Stimulated activated CD4-positive, alpha-beta T cell treated with anti-CD3 and anti-CD28 coated beads, Interleukin-1b, Interleukin-23, amount 100 ng/mL, for 24 hours (primary cell): ENCODE measurements around the gene CDC20.
"Not testable (repeated sequence)": the region's sequence is repeated elsewhere in the genome, so short reads cannot be mapped to it uniquely, and the experiment has no call there.

ENCODE experiments used
- DNase-seq, 4 experiments: peaks; one replicate each; pipeline ENCODE4 v3.0.0-alpha.2; 2020; ENCODE audit warnings: low read depth in 4 of 4, low spot score in 1 of 4

CDC20 gene

DNA sequence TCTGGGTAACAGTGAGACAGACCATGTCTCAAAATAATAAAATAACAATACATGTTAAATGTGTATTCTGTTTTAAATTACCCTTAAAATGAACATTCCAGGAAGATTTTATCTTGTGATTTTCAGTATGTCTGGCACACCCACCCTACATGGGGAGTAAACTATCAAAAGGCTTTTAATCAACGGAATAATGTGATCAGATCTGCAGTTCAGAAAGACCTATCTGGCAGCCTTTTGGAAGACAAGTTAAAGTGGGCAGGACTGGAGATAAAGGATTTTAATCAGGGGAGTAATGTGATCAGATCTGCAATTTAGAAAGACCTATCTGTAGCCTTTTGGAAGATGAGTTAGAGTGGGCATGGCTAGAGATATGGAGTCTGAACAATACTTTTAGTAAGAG, 20.7 kb downstream of the CDC20 start:
- DNase-seq = no peak

DNA sequence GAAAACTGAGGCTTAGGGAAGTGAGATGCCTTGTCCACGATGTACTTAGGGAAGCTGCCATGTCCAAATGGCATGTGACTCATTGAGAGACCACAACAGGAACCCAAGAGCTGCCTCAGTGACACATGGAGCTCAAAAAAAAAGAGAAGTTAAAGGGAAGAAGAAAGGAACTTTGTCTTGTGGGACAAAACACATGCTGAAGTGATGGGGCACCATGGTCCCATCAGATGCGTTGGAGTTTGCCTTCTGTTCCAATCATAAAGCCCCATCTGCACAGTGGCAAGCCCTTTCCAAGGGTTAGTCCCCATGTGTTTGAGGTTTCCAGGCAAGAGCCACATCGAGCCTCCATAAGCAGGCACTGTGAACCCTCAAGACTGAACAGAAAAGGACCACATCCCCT, 22.8 kb downstream of the CDC20 start:
- DNase-seq = no peak

DNA sequence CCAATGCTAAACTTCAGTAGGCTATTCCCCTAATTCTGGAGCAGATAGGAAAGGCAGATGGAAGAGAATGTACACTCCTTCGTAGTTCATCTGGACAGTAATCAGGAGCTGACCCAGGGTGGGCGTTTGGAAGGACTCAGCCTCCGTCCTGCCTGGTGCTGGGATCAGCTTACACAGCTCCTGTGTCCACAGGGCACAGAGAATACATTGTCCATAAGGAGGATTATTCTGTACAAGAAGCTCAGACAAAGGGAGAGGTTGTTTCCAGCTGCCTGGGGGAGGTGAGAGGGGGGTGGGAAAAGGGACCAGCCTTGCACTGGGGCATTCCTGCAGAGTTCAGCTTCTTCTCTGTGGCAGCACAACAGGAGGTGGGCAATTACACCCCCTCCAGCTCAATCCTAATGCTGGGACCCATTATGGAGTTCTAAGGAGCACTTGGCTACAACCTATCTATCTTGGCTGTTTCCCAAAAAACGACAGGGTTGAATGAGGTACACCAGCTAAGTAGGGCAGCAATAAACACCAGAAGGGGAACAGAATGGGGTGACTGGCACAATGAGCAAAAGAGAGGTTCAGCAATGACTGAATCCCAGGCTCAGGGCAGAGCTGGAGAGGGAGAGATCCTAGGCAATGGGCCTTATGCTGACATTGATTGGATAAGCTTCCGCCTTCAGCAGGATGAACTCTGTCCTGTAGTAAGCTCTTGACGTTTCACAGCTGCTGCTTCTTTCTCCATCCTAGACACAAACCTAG, 23.4 kb downstream of the CDC20 start:
- DNase-seq = no peak

DNA sequence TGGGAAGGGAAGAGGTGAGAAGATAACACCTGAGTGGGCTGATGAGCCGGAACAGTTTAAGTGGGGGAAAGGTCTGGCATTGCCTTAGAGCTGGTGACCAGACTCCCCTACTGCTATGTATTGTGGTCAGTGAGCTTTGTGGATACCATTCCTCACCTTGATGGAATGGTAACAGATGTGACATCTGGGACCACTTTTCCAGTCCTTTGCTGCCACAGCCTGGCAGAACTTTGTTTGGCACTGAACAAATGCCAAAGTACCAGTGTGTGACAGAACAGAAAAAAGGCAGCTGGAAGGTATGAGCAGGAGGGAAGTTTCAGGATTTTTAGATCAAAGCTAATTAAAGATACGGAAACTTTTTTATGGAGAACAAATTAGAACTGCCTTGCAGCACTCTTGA, 24.7 kb downstream of the CDC20 start:
- no peak for DNase-seq

DNA sequence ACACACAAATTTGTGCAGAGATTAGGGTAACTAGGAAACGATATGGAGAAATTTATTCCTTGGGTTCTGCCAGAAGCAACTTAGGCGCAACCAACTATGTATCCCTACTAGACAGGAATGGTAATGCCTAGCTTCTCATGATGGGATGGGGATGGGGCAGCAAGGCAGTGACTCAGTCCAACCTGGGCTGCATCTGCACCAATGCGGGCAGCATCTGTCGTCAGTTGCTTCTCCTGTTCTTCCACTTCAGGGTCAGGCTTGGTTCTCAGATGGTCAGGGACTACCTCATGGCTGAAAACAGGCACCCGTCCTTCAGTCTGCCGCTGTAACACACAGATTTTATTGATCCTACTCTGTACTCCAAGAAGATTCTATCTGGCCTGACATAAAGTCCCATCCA, 27.9 kb downstream of the CDC20 start:
- no peak for DNase-seq

DNA sequence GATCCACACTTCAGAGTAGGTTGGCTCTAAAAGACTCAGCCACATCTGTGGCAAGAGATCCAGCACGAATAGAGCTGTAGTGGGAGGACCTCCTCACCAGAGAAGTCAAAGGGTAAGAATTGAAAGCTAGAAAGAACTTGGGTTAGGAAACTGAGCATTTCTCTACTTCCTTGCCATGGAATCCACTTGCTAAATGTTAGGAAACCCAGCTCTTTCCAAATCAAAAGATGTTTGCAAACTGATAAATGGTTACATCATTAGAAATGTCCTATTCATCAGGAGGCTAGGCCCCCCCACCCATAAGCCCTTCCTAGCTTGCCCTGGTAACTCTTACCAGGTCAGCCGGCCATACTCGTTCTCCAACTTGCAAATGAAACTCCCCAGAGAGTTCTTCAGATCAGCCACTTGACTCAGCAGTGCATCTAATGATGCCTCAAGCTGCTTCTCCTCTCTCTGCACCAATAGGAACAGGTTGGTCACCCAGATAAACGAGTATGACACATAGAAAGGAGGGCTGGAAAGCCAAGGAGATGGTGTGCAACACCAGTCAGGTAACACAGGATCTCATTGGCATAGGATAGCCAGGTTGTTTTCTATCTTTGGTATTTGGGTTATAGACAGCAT, 29.3 kb downstream of the CDC20 start:
- no peak for DNase-seq

DNA sequence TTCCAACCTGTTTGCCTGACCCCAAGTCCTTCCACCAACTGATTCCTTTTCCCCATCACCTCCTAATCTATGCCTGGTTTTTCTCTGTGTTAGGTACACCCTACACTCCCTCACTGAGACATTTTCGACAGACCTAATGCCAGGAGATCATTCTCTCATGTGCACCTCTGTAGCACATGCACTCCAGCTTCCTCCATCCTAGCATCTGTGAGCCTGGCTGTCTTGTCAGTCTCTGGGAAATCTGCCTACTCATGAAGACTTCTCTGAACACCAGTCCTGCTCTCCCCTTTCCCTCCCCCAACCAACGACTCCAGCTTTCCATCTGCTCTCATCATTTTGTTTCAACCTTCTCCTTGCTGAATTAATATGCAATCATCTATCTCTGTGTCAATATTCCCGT, 29.8 kb downstream of the CDC20 start:
- no peak for DNase-seq

DNA sequence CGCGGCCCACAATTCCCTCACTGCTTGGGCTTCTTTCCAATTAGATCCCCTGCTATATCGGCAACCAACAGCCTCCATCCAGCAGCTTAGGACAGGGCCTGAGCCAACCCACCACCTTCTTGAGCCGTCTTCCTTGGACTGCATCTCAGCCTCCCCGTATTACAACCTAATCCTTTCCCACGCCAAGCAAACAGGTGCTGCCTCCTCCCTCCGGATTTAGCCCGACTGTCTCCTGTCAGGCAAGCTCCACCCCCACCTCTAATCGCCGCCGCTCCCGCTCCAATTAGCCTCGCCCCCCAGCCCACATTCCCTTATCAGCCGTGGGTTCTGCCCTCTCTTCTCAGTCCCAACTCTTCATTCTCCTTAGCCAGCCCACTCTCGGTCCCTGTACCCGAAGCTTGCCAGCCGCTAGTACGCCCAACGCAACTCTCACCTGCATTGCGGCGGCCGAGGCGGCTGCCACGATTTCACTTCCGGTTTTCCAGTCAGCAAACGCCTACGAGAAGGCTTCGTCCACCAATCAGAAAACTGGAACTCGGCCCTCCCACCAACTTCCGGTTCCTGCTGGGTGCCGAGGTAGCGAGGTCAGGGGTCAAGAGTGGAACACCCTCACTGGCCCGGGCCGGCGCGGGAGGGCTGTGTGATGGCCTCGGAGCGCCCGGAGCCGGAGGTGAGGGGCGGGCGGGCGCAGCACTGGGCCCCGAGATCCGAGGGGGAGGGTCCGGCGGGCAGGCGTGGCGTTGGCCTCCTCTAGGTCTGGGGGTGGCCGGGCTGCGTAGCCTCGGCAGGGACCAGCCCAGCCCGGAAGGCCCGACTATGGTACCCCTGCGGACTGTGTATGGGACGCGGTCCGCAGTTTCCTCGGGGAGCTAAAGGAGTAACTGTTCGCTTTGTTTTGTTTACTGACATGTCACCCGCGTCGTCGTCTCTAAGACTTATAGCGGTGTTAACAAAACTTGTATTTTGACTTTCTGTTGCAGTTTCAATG, 30.8 kb downstream of the CDC20 start, which contains the start of the genes MED8 and SZT2:
MED8 (minus strand) TSS at position 475 of the 988 bp plus-strand sequence; CDS start at position 439, 36 bp downstream.
SZT2 (plus strand) TSS at position 574 of the 988 bp plus-strand sequence; CDS start at position 644, 70 bp downstream.
- peak; percentile 81 to 91 (median 84) for DNase-seq

DNA sequence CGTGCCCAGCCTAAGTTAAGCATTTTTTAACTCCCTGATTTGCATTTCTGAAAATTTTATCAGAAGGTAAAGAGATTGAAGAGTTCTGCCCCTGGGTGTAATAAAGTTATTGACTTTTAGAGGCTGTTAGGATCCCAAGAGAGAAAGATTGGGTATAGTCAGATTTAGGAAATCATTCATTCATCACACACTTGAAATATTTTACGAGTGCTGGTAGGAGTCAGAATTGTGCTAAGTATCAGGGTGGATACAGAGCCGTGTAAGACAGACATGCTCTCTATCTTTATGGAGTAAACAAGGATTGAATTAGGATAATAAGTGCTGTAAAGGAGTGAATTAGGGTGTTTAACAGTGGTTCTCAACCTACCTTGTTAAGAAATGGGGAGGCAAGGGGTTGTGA, 33.9 kb downstream of the CDC20 start:
- DNase-seq = no peak

DNA sequence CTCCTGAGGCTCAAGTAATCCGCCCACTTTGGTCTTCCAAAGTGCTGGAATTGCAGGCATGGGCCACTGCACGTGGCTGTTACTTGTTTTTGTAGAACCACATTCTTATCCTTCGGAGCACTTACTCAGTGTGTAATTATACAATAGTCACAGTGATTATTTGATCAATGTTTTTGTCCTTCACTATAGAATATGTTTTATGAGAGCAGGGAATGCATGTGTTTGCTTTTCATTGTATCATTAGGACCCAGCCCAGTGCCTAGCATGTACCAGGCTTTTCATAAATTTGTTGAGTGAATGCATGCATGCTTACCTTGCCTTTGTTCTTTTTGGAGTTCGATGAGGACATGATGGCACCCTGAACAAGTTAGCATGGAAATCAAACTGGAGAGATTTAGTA, 36.7 kb downstream of the CDC20 start:
- no peak for DNase-seq

DNA sequence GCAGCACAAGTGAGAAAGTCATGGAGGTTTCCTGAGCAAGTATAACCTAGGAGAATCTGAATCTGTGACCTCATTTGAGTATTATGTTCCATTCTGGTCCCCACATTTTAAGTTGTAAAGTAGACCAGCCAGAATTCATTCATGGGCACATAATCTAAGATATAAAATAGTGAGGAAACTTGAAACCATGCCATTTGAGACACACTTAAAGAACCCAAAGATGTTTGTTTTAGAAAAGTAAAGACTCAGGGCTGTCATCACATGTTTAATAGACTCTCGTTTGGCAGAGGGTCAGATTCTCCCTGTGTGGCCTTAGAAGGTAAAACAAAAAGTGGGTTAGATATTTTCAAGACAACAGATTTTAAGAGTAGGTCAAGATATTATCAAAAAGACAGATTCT, 37.3 kb downstream of the CDC20 start:
- DNase-seq = no peak

DNA sequence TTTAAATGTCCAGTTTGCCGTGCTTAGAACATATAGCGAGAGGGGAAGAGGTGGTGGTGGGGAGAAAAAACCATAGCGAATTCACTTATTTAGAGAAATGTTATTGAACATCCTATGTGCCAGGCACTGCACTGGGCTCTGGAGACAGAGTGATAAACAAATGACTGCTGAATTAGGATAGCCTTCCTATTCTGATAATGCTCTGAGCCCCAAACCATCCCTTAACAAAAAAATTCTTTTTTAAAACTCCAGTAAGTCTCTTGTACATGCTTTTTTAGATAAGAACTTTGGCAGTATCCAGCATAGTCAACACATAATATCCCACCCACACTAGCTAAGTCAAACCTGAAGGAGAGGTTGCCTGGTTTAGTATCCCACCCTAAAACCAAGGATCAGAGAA, 39.4 kb downstream of the CDC20 start:
- no peak for DNase-seq

DNA sequence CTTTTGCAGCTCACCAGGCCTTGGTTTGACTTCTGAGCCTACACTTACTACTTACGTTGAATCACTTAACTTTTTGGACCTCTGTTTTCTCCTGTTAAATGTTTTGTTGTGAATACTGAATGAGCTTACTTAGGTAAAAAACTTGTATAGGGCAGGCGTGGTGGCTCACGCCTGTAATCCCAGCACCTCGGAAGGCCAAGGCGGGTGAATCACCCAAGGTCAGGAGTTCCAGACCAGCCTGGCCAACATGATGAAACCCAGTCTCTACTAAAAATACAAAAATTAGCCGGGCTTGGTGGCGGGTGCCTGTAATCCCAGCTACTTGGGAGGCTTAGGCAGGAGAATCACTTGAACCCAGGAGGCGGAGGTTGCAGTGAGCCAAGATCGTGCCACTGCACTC, 41.7 kb downstream of the CDC20 start:
- DNase-seq = not testable (repeated sequence)

DNA sequence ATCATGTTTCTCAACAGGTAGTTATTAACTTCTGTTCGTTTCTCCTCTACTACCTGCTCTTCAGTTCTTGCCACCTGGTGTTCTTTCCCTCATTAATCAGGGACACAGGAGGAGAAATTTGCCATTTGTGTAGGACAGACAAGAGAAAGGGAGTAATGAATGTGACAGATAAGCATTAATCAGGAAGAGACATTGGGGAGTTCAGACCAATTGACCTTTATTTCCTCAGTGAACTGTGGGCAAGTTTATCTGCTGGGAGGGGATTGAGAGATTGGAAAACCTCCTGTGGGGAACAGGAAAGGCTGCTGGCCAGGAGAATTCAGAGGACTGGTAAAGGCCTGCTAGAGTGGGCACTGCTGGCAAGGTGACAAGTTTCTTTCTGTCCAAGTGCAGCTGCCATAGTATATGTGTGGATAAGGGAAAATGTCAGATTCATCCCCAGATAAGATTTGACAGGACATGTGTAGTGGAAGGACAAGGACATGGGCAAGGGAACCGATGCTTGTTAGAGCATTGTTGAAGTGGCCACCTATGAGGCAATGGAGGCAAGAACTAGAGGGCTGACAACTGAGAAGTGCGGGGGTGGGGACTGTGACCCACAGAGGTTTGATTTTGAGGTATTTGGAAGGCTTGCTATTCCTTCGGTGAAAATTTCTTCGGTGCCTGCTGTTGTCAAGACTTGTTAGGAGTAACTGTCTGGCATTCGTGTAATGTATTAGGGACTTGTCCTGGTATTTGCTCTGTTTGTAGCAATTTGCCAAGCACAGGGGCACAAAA, 43.5 kb downstream of the CDC20 start:
- no peak for DNase-seq

DNA sequence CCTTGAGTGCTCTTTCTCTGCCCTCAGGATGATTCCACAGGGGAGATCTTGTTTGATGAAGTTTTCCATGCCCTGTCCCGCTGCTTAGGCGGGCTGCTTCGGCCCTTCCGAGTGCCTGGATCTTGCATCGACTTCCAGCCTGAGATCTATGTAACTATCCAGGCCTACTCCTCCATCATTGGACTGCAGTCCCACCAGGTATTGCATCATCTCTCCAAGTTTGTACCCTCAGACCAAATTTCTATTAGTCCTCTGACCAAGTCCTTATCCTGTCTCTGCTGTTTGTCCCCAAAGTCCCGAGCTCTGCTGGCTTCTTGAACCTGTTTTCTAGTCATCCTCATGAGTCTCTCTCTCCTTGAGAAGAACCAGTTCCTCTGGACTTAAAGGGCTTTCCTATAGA, 45.6 kb downstream of the CDC20 start:
- no peak for DNase-seq

DNA sequence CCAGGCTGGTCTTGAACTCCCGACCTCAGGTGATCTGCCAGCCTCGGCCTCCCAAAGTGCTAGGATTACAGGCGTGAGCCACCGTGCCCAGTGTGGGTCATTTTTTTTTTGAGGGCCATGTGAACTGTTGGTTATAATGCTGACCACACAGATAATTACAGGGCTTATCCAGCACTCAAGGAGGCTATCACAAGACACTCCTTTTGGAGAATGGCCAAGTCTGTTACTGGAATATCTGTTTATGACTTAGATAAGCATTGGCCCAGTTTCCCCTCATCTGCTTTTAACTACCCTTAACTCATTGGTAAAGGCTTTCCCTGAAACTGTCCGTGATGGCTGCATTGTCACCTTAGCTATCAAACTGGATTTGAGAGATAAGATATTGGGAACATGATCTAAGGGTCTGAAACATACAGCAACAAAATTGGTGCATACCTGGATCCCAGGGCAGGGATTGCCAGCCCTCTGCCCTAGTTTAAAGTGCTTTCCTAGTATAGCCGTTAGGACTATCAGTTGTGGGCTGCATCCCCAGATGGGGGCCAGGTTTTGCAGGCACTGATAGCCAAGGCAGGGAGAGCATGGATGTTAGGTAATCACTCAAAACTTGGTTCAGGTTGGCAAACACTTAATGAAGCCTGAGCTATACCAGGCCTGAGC, 46.6 kb downstream of the CDC20 start:
- no peak for DNase-seq

DNA sequence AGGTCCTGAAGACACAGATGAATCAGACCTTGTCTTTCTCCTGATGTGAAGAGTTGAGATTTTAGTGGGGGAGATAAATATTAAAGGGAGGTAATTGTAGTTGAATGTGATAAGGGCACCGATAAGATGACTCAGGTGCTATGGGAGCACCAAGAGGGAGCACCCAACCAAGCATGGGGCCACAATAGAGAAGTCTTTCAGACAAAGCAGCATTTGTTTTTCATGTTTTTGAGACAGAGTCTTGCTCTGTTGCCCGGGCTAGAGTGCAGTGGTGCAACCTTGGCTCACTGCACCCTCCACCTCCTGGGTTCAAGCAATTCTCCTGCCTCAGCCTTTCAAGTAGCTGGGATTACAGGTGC, 47.1 kb downstream of the CDC20 start:
- DNase-seq = no peak

DNA sequence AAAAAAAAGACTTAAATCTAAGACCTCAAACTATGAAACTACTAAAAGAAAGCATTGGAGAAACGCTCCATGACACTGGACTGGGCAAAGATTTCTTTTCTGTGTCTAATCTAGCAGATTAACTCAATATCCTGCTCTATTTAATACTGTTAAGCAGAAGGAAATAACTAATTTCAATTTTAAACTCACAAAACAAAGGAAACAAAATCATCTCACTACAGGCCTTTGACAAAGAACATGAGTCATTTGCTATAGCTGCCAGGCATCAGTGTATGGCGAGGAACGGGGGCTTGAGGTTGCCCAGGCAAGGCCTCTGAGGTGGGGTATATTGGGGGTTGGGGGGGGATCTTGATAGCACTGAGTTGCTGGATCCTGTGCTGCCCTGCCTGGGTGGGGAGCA, 51.8 kb downstream of the CDC20 start:
- DNase-seq = no peak
